ENCODE data around the gene RABEP1.

- TF ChIP-seq YY1 (IDR thresholded peaks at IDR 0.05; ENCODE audit: borderline replicate concordance in 1 of 3, control insufficient read depth in 1 of 3, extremely low read depth in 1 of 3, insufficient read depth in 3 of 3, insufficient read length in 1 of 3, insufficient replicate concordance in 2 of 3, low read depth in 1 of 3, low read length in 2 of 3) (no peak), GATA2 (CRISPR knock-in tag; IDR thresholded peaks at IDR 0.05) (no peak), TAF1 (IDR thresholded peaks at IDR 0.05; ENCODE audit: control insufficient read depth, extremely low read depth, insufficient read depth, low read length, severe bottlenecking) (no peak), HDAC6 (IDR thresholded peaks at IDR 0.05; ENCODE audit: low read depth, low read length) (no peak), ZFPM2 (CRISPR knock-in tag; IDR thresholded peaks at IDR 0.05) (no peak), RAD21 (CRISPR knock-in tag; conservative IDR thresholded peaks at IDR 0.05 in 1 of 2, IDR thresholded peaks at IDR 0.05 in 1 of 2) (no peak), CAMTA2 (CRISPR knock-in tag; conservative IDR thresholded peaks at IDR 0.05) (no peak), ZNF766 (CRISPR knock-in tag; conservative IDR thresholded peaks at IDR 0.05) (no peak), GTF2B (IDR thresholded peaks at IDR 0.05; ENCODE audit: extremely low read depth, insufficient read length) (no peak)
- TF ChIP-seq, protein P1, sequence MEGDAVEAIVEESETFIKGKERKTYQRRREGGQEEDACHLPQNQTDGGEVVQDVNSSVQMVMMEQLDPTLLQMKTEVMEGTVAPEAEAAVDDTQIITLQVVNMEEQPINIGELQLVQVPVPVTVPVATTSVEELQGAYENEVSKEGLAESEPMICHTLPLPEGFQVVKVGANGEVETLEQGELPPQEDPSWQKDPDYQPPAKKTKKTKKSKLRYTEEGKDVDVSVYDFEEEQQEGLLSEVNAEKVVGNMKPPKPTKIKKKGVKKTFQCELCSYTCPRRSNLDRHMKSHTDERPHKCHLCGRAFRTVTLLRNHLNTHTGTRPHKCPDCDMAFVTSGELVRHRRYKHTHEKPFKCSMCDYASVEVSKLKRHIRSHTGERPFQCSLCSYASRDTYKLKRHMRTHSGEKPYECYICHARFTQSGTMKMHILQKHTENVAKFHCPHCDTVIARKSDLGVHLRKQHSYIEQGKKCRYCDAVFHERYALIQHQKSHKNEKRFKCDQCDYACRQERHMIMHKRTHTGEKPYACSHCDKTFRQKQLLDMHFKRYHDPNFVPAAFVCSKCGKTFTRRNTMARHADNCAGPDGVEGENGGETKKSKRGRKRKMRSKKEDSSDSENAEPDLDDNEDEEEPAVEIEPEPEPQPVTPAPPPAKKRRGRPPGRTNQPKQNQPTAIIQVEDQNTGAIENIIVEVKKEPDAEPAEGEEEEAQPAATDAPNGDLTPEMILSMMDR (IDR thresholded peaks at IDR 0.05 in 2 of 3, conservative IDR thresholded peaks at IDR 0.05 in 1 of 3; ENCODE audit: insufficient read depth in 2 of 3, low read depth in 1 of 3, low read length in 3 of 3), result no peak
- TF ChIP-seq, protein P2, sequence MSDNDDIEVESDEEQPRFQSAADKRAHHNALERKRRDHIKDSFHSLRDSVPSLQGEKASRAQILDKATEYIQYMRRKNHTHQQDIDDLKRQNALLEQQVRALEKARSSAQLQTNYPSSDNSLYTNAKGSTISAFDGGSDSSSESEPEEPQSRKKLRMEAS (CRISPR knock-in tag; IDR thresholded peaks at IDR 0.05), result no peak
Measured at GRCh38 chr17:5422505-5422904, 140.4 kb downstream of the RABEP1 start.

Data from K562 (cell line).